ENCODE measurements around the gene SLU7. TPM values are rescaled to one million over a fixed set of nuclear protein-coding genes. Genes with fewer than 3 reads are reported as not detected.
A peak's percentile ranks its signal among the peaks of the same experiment; 100 is the strongest.

The SLU7 gene
- total RNA-seq: 10 to 100 TPM; 48.3 to 55.7 TPM
- polyA plus RNA-seq: 94.1 TPM

- H3K27me3 Mint-ChIP-seq: peaks cover 0 to 4% of the 10 kb centered on the region in 2 donors
- Histone ChIP-seq H3K36me3 (ENCODE audit: insufficient read depth, low read length) (peaks cover 8% of the 10 kb centered on the region), H3K4me1 (ENCODE audit: insufficient read depth, low read length) (peaks cover 42% of the 10 kb centered on the region), H3K27me3 (ENCODE audit: insufficient read depth, low read length, poor library complexity, severe bottlenecking) (no peaks in the 10 kb centered on the region), H3K9me3 (ENCODE audit: low read length) (no peaks in the 10 kb centered on the region), H3K27ac (ENCODE audit: low read depth, low read length) (peak within 1 kb of the TSS; percentile 91), H3K4me3 (ENCODE audit: low read length) (peak within 1 kb of the TSS; percentile 93)
- H3K36me3 Mint-ChIP-seq: peaks cover 0 to 41% (median 2%) of the 10 kb centered on the region in 3 donors
- CTCF ChIA-PET: interaction anchor here (0.6 to 13.2 kb wide), 7 partner anchors 15 to 408 kb away, joined by 3 to 155 read pairs (median 5); partner anchors contain the start of gene FAM200C
- peak within 1 kb of the TSS; percentile 86 to 100 (median 98) for H3K27ac Mint-ChIP-seq
- no peaks in the 10 kb centered on the region for H3K9me3 Mint-ChIP-seq
- peak within 1 kb of the TSS; percentile 94 to 100 (median 98) for H3K4me3 Mint-ChIP-seq
- peak; percentile 88 to 95 (median 90) for DNase-seq
- H3K4me1 Mint-ChIP-seq: peaks cover 73 to 89% (median 89%) of the 10 kb centered on the region in 3 donors
- POLR2A ChIA-PET: interaction anchor here (0.6 to 1.7 kb wide), 9 partner anchors 20 to 1210 kb away, joined by 3 to 7 read pairs (median 4); no protein-coding TSS in a partner anchor
Observed at GRCh38 chr5:160418561-160419457, at the start of gene SLU7. Gene SLU7, minus strand, starts transcription at chr5:160419081. Its CDS starts 3,787 bp downstream, at chr5:160415294.

- CTCF ChIA-PET: interaction anchor here (1.6 to 6.8 kb wide), 5 partner anchors 11 to 50 kb away, joined by 5 to 75 read pairs (median 6); partner anchors contain the start of gene SLU7
- Mint-ChIP-seq H3K36me3 (peaks cover 0 to 13% (median 2%) of the 10 kb centered on the region in 3 donors), H3K9me3 (no peaks in the 10 kb centered on the region), H3K4me1 (peaks cover 72 to 95% (median 88%) of the 10 kb centered on the region in 3 donors), H3K27ac (peak overlapping the region; percentile 91 to 100 (median 98)), H3K27me3 (peaks cover 0 to 4% of the 10 kb centered on the region in 2 donors), H3K4me3 (peak overlapping the region; percentile 88 to 100 (median 98))
- POLR2A ChIA-PET: interaction anchor here (0.6 to 1.8 kb wide), 5 partner anchors 17 to 51 kb away, joined by 3 to 9 read pairs (median 5); partner anchors contain the start of gene PTTG1
- Histone ChIP-seq H3K27ac (ENCODE audit: low read depth, low read length) (peak overlapping the region; percentile 64), H3K36me3 (ENCODE audit: insufficient read depth, low read length) (no peaks in the 10 kb centered on the region), H3K4me1 (ENCODE audit: insufficient read depth, low read length) (peaks cover 50% of the 10 kb centered on the region), H3K9me3 (ENCODE audit: low read length) (no peaks in the 10 kb centered on the region), H3K27me3 (ENCODE audit: insufficient read depth, low read length, poor library complexity, severe bottlenecking) (no peaks in the 10 kb centered on the region), H3K4me3 (ENCODE audit: low read length) (peak overlapping the region; percentile 82)
- no peak for DNase-seq
Observed at GRCh38 chr5:160468363-160468975, 49.6 kb upstream of the SLU7 start.

GRCh38 chr5:160467555-160468362 lies 48.9 kb upstream of the SLU7 start:
- Histone ChIP-seq H3K4me1 (ENCODE audit: insufficient read depth, low read length) (peaks cover 50% of the 10 kb centered on the region), H3K36me3 (ENCODE audit: insufficient read depth, low read length) (no peaks in the 10 kb centered on the region), H3K27me3 (ENCODE audit: insufficient read depth, low read length, poor library complexity, severe bottlenecking) (no peaks in the 10 kb centered on the region), H3K4me3 (ENCODE audit: low read length) (peak overlapping the region; percentile 82), H3K9me3 (ENCODE audit: low read length) (no peaks in the 10 kb centered on the region), H3K27ac (ENCODE audit: low read depth, low read length) (peak overlapping the region; percentile 64)
- no peaks in the 10 kb centered on the region for H3K9me3 Mint-ChIP-seq
- POLR2A ChIA-PET: interaction anchor here (0.6 to 1.8 kb wide), 6 partner anchors 17 to 50 kb away, joined by 3 to 9 read pairs (median 4); partner anchors contain the start of gene PTTG1
- H3K36me3 Mint-ChIP-seq: peaks cover 0 to 13% (median 2%) of the 10 kb centered on the region in 3 donors
- peaks cover 65 to 88% (median 81%) of the 10 kb centered on the region in 3 donors for H3K4me1 Mint-ChIP-seq
- CTCF ChIA-PET: interaction anchor here (1.6 to 6.8 kb wide), 5 partner anchors 12 to 49 kb away, joined by 5 to 75 read pairs (median 6); partner anchors contain the start of gene SLU7
- H3K27me3 Mint-ChIP-seq: peaks cover 0 to 4% of the 10 kb centered on the region in 2 donors
- DNase-seq: peak; percentile 50 to 86 (median 72)
- peak overlapping the region; percentile 88 to 100 (median 98) for H3K4me3 Mint-ChIP-seq
- peak overlapping the region; percentile 91 to 100 (median 98) for H3K27ac Mint-ChIP-seq

- Histone ChIP-seq H3K4me1 (ENCODE audit: insufficient read depth, low read length) (peaks cover 44% of the 10 kb centered on the region), H3K27me3 (ENCODE audit: insufficient read depth, low read length, poor library complexity, severe bottlenecking) (no peaks in the 10 kb centered on the region), H3K27ac (ENCODE audit: low read depth, low read length) (peak overlapping the region; percentile 64), H3K9me3 (ENCODE audit: low read length) (no peaks in the 10 kb centered on the region), H3K36me3 (ENCODE audit: insufficient read depth, low read length) (no peaks in the 10 kb centered on the region), H3K4me3 (ENCODE audit: low read length) (peak overlapping the region; percentile 82)
- Mint-ChIP-seq H3K36me3 (peaks cover 0 to 13% (median 2%) of the 10 kb centered on the region in 3 donors), H3K4me3 (peak overlapping the region; percentile 88 to 100 (median 98)), H3K4me1 (peaks cover 60 to 81% (median 77%) of the 10 kb centered on the region in 3 donors), H3K27ac (peak overlapping the region; percentile 91 to 100 (median 98)), H3K9me3 (no peaks in the 10 kb centered on the region), H3K27me3 (peaks cover 0 to 4% of the 10 kb centered on the region in 2 donors)
- no peak for DNase-seq
- ChIA-PET POLR2A (interaction anchor here (0.6 to 1.8 kb wide), 3 partner anchors 28 to 662 kb away, joined by 4 to 9 read pairs (median 6); partner anchors contain the start of gene PTTG1), CTCF (interaction anchor here (0.6 to 6.8 kb wide), 9 partner anchors 9 to 369 kb away, joined by 3 to 75 read pairs (median 5); partner anchors contain the start of gene SLU7)
Observed at GRCh38 chr5:160466889-160467554, 48.1 kb upstream of the SLU7 start.

GRCh38 chr5:160466116-160466515 lies 47.2 kb upstream of the SLU7 start:
- H3K4me1 Mint-ChIP-seq: peaks cover 52 to 72% (median 68%) of the 10 kb centered on the region in 3 donors
- POLR2A ChIA-PET: interaction anchor here (0.6 kb wide), 1 partner anchor 47 kb away, joined by 3 read pairs; the partner anchor contains the start of gene SLU7
- DNase-seq: no peak
- peak overlapping the region in 2 of 7 donors; percentile 13 to 15 for H3K4me3 Mint-ChIP-seq
- Histone ChIP-seq H3K9me3 (ENCODE audit: low read length) (no peaks in the 10 kb centered on the region), H3K4me1 (ENCODE audit: insufficient read depth, low read length) (peaks cover 35% of the 10 kb centered on the region), H3K27ac (ENCODE audit: low read depth, low read length) (no peak overlapping the region), H3K4me3 (ENCODE audit: low read length) (no peak overlapping the region), H3K36me3 (ENCODE audit: insufficient read depth, low read length) (no peaks in the 10 kb centered on the region), H3K27me3 (ENCODE audit: insufficient read depth, low read length, poor library complexity, severe bottlenecking) (no peaks in the 10 kb centered on the region)
- peaks cover 0 to 6% of the 10 kb centered on the region in 2 donors for H3K27me3 Mint-ChIP-seq
- CTCF ChIA-PET: interaction anchor here (1.0 to 6.8 kb wide), 2 partner anchors 12 to 27 kb away, joined by 3 to 75 read pairs; no protein-coding TSS in a partner anchor
- H3K9me3 Mint-ChIP-seq: no peaks in the 10 kb centered on the region
- H3K36me3 Mint-ChIP-seq: peaks cover 0 to 13% (median 2%) of the 10 kb centered on the region in 3 donors
- H3K27ac Mint-ChIP-seq: peak overlapping the region in 2 of 8 donors; percentile 51 to 100

GRCh38 chr5:160464466-160464797 lies 45.6 kb upstream of the SLU7 start:
- peaks cover 0 to 6% of the 10 kb centered on the region in 2 donors for H3K27me3 Mint-ChIP-seq
- no peaks in the 10 kb centered on the region for H3K36me3 ChIP-seq (ENCODE audit: insufficient read depth, low read length)
- peaks cover 0 to under 1% (median 0%) of the 10 kb centered on the region in 5 donors for H3K9me3 Mint-ChIP-seq
- H3K27ac ChIP-seq (ENCODE audit: low read depth, low read length): no peak overlapping the region
- H3K4me3 ChIP-seq (ENCODE audit: low read length): no peak overlapping the region
- peaks cover 0 to 8% (median 0%) of the 10 kb centered on the region in 3 donors for H3K36me3 Mint-ChIP-seq
- H3K4me1 ChIP-seq (ENCODE audit: insufficient read depth, low read length): peaks cover 19% of the 10 kb centered on the region
- H3K27ac Mint-ChIP-seq: peak overlapping the region in 6 of 8 donors; percentile 22 to 73 (median 61)
- no peak overlapping the region for H3K4me3 Mint-ChIP-seq
- ChIA-PET POLR2A (no interaction called here), CTCF (interaction anchor here (7.1 kb wide), 1 partner anchor 24 kb away, joined by 64 read pairs; no protein-coding TSS in a partner anchor)
- no peaks in the 10 kb centered on the region for H3K9me3 ChIP-seq (ENCODE audit: low read length)
- H3K27me3 ChIP-seq (ENCODE audit: insufficient read depth, low read length, poor library complexity, severe bottlenecking): no peaks in the 10 kb centered on the region
- peaks cover 36 to 55% (median 51%) of the 10 kb centered on the region in 3 donors for H3K4me1 Mint-ChIP-seq
- no peak for DNase-seq
